HUES48 (cell line): ENCODE measurements around the gene TCN2.
"Not testable (repeated sequence)": the region's sequence is repeated elsewhere in the genome, so short reads cannot be mapped to it uniquely, and the experiment has no call there.

Experiments used
- H3K27ac ChIP-seq: one replicate; pipeline ENCODE4 v1.7.0; 2013; ENCODE audit warnings: low read depth, low read length, inconsistent platforms
- H3K27me3 ChIP-seq: 2 replicates; pipeline ENCODE4 v1.6.1; 2013; ENCODE audit warnings: mild to moderate bottlenecking, low read length; ENCODE audit not compliant: control insufficient read depth, insufficient read depth
- H3K36me3 ChIP-seq: 2 replicates; pipeline ENCODE4 v1.6.1; 2013; ENCODE audit warnings: low read length; ENCODE audit not compliant: control insufficient read depth, insufficient read depth
- H3K4me1 ChIP-seq: 2 replicates; pipeline ENCODE4 v1.6.1; 2013; ENCODE audit warnings: mild to moderate bottlenecking, low read length; ENCODE audit not compliant: control insufficient read depth, insufficient read depth
- H3K4me3 ChIP-seq: 2 replicates; pipeline ENCODE4 v1.5.1; 2013; ENCODE audit warnings: mild to moderate bottlenecking, low read depth, low read length
- H3K9ac ChIP-seq: 2 replicates; pipeline ENCODE4 v1.6.1; 2013; ENCODE audit warnings: mild to moderate bottlenecking, low read depth, low read length, moderate library complexity
- H3K9me3 ChIP-seq: 2 replicates; pipeline ENCODE4 v1.6.1; 2013; ENCODE audit warnings: low read length; ENCODE audit not compliant: control insufficient read depth, insufficient read depth

The TCN2 gene

GRCh38 chr22:30606455-30607299 lies at the start of gene TCN2:
Gene TCN2 (plus strand): TSS chr22:30607174. CDS start chr22:30607332, 158 bp downstream.
- peak within 1 kb of the TSS; percentile 92 for H3K27ac ChIP-seq
- H3K36me3 ChIP-seq: peaks cover 7% of the 10 kb centered on the region
- H3K9ac ChIP-seq: peak within 1 kb of the TSS; percentile 63; the same call in 1 of the 2 replicates
- H3K4me1 ChIP-seq: peaks cover 16% of the 10 kb centered on the region
- no peaks in the 10 kb centered on the region for H3K9me3 ChIP-seq
- H3K27me3 ChIP-seq: no peaks in the 10 kb centered on the region
- H3K4me3 ChIP-seq: peak within 1 kb of the TSS; percentile 62

GRCh38 chr22:30557243-30557642 lies 49.7 kb upstream of the TCN2 start:
- no peaks in the 10 kb centered on the region for H3K27me3 ChIP-seq
- H3K9ac ChIP-seq: no peak overlapping the region
- H3K9me3 ChIP-seq: no peaks in the 10 kb centered on the region
- 0 out of 2 replicates have a peak, but pooled peaks cover 3% of the 10 kb centered on the region for H3K36me3 ChIP-seq
- H3K27ac ChIP-seq: no peak overlapping the region
- H3K4me1 ChIP-seq: peaks cover 10% of the 10 kb centered on the region; the same call in 1 of the 2 replicates
- H3K4me3 ChIP-seq: no peak overlapping the region

- no peaks in the 10 kb centered on the region for H3K27me3 ChIP-seq
- H3K36me3 ChIP-seq: 0 out of 2 replicates have a peak, but pooled peaks cover 3% of the 10 kb centered on the region
- no peak overlapping the region for H3K9ac ChIP-seq
- no peak overlapping the region for H3K4me3 ChIP-seq
- H3K4me1 ChIP-seq: peaks cover 10% of the 10 kb centered on the region; the same call in 1 of the 2 replicates
- H3K27ac ChIP-seq: no peak overlapping the region
- no peaks in the 10 kb centered on the region for H3K9me3 ChIP-seq
Observed at GRCh38 chr22:30559889-30560288, 47.1 kb upstream of the TCN2 start.

- not testable (repeated sequence) for H3K27me3 ChIP-seq, H3K36me3 ChIP-seq, H3K9ac ChIP-seq, H3K9me3 ChIP-seq, H3K4me3 ChIP-seq
- Histone ChIP-seq H3K27ac (peak overlapping the region; percentile 1), H3K4me1 (peaks cover 10% of the 10 kb centered on the region; the same call in 1 of the 2 replicates)
Observed at GRCh38 chr22:30560643-30561202, 46.3 kb upstream of the TCN2 start.

- no peak overlapping the region for H3K4me3 ChIP-seq
- no peak overlapping the region for H3K9ac ChIP-seq
- H3K27me3 ChIP-seq: no peaks in the 10 kb centered on the region
- no peaks in the 10 kb centered on the region for H3K36me3 ChIP-seq
- H3K9me3 ChIP-seq: no peaks in the 10 kb centered on the region
- peak overlapping the region; percentile 34 for H3K27ac ChIP-seq
- peaks cover 10% of the 10 kb centered on the region; the same call in 1 of the 2 replicates for H3K4me1 ChIP-seq
Observed at GRCh38 chr22:30561402-30562189, 45.4 kb upstream of the TCN2 start.

- H3K27me3 ChIP-seq: no peaks in the 10 kb centered on the region
- no peak overlapping the region for H3K9ac ChIP-seq
- no peak overlapping the region for H3K27ac ChIP-seq
Observed at GRCh38 chr22:30562366-30562765, 44.6 kb upstream of the TCN2 start.

GRCh38 chr22:30564045-30564760 lies 42.8 kb upstream of the TCN2 start:
- Histone ChIP-seq H3K9me3 (no peaks in the 10 kb centered on the region), H3K27me3 (no peaks in the 10 kb centered on the region), H3K27ac (no peak overlapping the region), H3K4me3 (no peak overlapping the region), H3K9ac (no peak overlapping the region), H3K36me3 (no peaks in the 10 kb centered on the region), H3K4me1 (peaks cover 10% of the 10 kb centered on the region; the same call in 1 of the 2 replicates)

More at GRCh38 chr22:30562366-30562765, 44.6 kb upstream of the TCN2 start:
- Histone ChIP-seq H3K4me3 (no peak overlapping the region), H3K4me1 (peaks cover 10% of the 10 kb centered on the region; the same call in 1 of the 2 replicates), H3K9me3 (no peaks in the 10 kb centered on the region), H3K36me3 (no peaks in the 10 kb centered on the region)

GRCh38 chr22:30564761-30565119 lies 42.2 kb upstream of the TCN2 start:
- no peaks in the 10 kb centered on the region for H3K36me3 ChIP-seq
- H3K9me3 ChIP-seq: no peaks in the 10 kb centered on the region
- H3K9ac ChIP-seq: no peak overlapping the region
- H3K27ac ChIP-seq: no peak overlapping the region
- no peaks in the 10 kb centered on the region for H3K27me3 ChIP-seq
- no peak overlapping the region for H3K4me3 ChIP-seq
- H3K4me1 ChIP-seq: peaks cover 10% of the 10 kb centered on the region; the same call in 1 of the 2 replicates

- Histone ChIP-seq H3K27ac (no peak overlapping the region), H3K9ac (no peak overlapping the region), H3K4me1 (peaks cover 10% of the 10 kb centered on the region; the same call in 1 of the 2 replicates)
Observed at GRCh38 chr22:30565341-30565740, 41.6 kb upstream of the TCN2 start.

GRCh38 chr22:30566125-30566524 lies 40.8 kb upstream of the TCN2 start:
- no peaks in the 10 kb centered on the region for H3K27me3 ChIP-seq
- peaks cover 10% of the 10 kb centered on the region; the same call in 1 of the 2 replicates for H3K4me1 ChIP-seq
- no peak overlapping the region for H3K9ac ChIP-seq
- no peaks in the 10 kb centered on the region for H3K9me3 ChIP-seq
- H3K4me3 ChIP-seq: no peak overlapping the region
- H3K27ac ChIP-seq: no peak overlapping the region
- H3K36me3 ChIP-seq: no peaks in the 10 kb centered on the region

More at GRCh38 chr22:30565341-30565740, 41.6 kb upstream of the TCN2 start:
- Histone ChIP-seq H3K27me3 (no peaks in the 10 kb centered on the region), H3K36me3 (no peaks in the 10 kb centered on the region), H3K9me3 (no peaks in the 10 kb centered on the region), H3K4me3 (no peak overlapping the region)
